Stimulated activated CD4-positive, alpha-beta T cell treated with anti-CD3 and anti-CD28 coated beads, Interleukin-12 subunit alpha, Interleukin-12 subunit beta, amount 100 ng/mL, for 48 hours (primary cell): ENCODE results near the gene CENPH.
"Not testable (repeated sequence)": the region's sequence is repeated elsewhere in the genome, so short reads cannot be mapped to it uniquely, and the experiment has no call there.

Experiments used
- DNase-seq, 3 donors: peaks; one replicate each; pipeline ENCODE4 v3.0.0-alpha.2; 2020; ENCODE audit warnings: low read depth in 2 of 3, low spot score in 1 of 3

The CENPH gene

DNA sequence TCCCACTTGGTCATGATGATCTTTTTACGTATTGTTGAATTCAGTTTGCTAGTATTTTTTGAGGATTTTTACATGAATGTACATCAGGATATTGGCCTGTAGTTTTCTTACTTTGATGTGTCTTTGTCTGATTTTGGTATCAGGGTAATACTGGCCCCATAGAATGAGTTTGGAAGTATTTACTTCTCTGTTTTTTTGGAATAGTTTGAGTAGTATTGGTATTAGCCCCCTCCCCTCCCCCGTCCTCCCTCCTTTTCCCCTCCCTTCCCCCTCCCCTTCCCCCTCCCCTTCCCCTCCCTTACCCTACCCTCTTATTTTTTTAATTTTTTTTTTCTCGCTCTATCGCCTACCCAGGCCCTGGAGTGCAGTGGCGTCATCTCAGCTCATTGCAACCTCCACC lies 55.6 kb downstream of the CENPH start:
- DNase-seq, result no peak

DNA sequence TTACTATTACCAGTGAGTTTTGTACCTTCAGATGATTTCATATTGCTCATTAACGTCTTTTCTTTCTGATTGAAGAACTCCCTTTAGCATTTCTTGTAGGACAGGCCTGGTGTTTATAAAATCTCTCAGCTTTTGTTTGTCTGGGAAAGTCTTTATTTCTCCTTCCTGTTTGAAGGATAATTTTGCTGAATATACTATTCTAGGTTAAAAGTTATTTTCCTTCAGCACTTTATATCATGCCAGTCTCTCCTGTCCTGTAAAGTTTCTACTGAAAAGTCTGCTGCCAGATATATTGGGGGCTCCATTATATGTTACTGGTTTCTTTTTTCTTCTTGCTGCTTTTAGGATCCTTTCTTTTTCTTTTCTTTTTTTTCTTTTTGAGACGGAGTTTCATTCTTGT lies 58.6 kb downstream of the CENPH start:
- no peak for DNase-seq

DNA sequence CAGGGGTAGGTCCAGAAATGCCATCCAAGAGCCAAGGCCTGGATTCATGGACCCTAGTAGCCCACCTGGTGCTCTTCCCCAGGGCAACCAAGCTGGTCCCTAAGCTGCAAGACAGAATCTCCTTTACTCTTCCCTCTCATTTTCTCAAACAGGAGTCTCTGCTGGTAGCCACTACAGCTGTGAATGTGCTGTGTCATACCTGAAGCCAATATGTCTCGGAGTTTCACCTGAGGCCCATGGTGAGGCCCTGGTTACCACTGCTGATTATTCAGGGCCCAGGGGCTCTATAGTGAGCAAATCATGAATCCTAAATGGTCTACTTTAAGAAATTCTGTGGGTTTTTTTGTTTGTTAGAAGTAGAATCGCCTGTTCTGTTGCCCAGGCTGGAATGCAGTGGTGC lies 61.2 kb downstream of the CENPH start:
- no peak for DNase-seq

DNA sequence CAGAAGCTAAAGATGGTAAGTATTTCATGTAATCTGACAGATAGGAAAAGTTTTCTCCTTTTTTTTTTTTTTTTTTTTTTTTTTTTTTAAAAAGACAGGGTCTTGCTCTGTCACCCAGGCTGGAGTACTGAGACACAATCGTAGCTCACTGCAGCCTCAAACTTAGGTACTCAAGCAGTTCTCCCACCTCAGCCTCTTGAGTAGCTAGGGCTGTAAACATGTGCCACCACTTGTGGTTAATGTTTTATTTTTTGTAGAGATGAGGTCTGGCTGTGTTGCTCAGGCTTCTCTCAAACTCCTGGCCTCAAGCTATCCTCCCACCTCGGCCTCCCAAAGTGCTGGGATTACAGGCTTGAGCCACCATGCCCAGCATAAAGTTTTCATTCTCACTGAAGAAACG lies 63.1 kb downstream of the CENPH start:
- no peak for DNase-seq

DNA sequence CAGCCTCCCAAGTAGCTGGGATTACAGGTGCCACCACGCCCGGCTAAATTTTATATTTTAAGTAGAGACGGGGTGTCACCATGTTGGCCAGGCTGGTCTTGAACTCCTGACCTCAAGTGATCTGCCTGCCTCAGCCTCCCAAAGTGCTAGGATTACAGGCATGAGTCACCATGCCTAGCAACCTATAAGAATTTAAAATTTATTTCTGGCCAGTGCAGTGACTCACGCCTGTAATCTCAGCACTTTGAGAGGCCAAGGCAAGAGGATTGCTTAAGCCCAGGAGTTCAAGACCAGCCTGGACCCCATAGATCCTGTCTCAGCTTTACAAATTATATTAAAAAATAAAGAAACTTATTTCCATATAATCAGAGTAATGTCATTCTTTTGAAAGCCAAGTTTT lies 66.6 kb downstream of the CENPH start:
- DNase-seq, result not testable (repeated sequence)

DNA sequence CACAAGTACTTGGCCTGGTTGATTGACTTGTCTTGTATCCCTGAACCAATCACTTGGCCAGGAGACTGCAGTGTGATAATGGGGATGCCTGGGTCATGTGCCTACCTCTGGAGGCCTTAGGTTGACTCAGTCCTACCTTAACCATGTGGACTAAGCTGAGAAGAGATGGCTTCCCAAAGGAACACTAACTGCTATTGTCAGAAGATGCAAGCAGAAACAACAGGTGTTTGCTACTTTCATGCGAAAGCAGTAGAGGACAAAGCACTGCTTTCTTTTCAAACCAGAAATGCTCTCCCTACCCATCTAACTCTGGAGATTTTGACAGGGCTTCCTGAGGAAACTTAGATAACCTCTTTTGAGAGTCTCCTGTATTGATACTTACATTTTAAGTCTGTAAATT lies 68.2 kb downstream of the CENPH start:
- no peak for DNase-seq
